GM12865 (cell line): Measurements from ENCODE around the gene SH2B3.

Experiments
- DNase-seq: peaks from one replicate; pipeline ENCODE4 v3.0.0; 2010; ENCODE audit warnings: low read depth
- H3K4me3 ChIP-seq: 2 replicates; pipeline ENCODE4 v1.5.1; 2011; ENCODE audit warnings: mild to moderate bottlenecking, low read depth, low read length, control low read depth
- CTCF ChIP-seq: IDR thresholded peaks from 2 replicates; pipeline ENCODE4 v1.5.1; 2011; ENCODE audit warnings: low read length, control low read depth, low read depth, inconsistent platforms; ENCODE audit not compliant: insufficient read depth; ENCODE audit errors: missing control alignments

Gene SH2B3

DNA sequence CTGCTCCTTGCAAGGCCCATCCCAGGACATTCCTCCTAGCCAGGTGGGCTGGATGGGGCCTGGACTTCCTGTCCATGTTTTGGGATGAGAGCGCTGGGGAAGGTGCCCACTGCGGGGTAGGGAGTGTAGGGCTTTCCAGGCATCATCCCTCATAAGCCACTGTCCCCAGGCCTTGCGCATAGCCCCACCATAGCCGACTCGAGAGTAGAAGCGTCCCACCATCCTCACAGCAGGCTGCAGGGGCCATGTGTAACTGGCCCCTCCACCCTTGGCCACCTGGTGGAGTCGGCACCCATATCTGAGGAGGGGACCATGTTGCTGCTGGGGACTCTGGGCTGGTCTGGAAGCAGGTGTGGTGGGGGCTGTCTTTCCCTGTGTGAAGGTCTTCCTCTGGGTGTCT, 30.5 kb downstream of the SH2B3 start:
- no peak for TF ChIP-seq CTCF
- no peak overlapping the region for H3K4me3 ChIP-seq
- DNase-seq, result no peak

- no peak overlapping the region for H3K4me3 ChIP-seq
- no peak for DNase-seq
- no peak for TF ChIP-seq CTCF
These were observed 31.1 kb downstream of the SH2B3 start for GRCh38 chr12:111436811-111437210.

- no peak for TF ChIP-seq CTCF
- no peak for DNase-seq
- H3K4me3 ChIP-seq, result no peak overlapping the region
These were observed 32.2 kb downstream of the SH2B3 start for GRCh38 chr12:111437816-111438454.

DNA sequence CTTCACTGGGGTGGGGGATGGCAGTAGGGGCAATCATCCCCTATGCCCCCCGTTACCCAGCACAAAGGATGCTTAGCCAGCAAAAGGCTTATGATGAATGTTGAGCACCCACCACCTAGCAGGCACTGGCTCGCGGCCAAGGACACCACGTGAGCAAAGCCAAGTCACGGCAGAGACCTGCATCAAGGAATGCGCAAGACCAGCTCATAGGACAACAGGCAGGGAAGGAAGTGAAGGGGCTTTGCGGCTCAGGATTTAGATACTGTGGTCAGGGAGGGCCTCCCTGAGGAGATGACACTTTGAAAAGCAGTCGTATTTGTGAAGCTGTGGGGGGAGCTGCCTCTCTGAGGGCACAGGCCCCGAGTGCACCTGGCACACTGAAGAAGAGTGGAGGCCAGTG, 32.8 kb downstream of the SH2B3 start:
- H3K4me3 ChIP-seq, result no peak overlapping the region
- DNase-seq, result peak; percentile 57
- TF ChIP-seq CTCF, result no peak

- TF ChIP-seq CTCF, result no peak
- no peak overlapping the region for H3K4me3 ChIP-seq
- DNase-seq, result no peak
These were observed 34.0 kb downstream of the SH2B3 start for GRCh38 chr12:111439657-111440151.

DNA sequence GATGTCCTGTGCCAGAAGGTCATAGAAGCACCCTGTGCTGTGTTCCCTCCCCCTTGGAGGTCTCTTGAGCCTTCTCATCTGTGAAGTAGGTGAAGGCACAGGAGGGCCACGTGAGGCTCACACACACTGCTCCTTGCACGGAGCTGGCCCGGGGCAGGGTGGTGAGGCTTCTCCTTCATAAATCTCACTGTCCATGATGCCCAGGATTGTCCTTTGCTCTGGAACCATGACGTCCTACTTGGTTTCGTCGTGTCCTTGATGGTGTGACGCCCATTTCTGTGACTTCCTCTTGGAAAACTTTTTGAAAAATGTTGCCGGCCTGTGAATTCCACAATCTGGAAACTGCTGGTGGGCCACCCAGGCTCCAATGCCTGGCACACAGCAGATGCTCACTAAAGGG, 34.4 kb downstream of the SH2B3 start:
- DNase-seq, result no peak
- no peak for TF ChIP-seq CTCF

DNA sequence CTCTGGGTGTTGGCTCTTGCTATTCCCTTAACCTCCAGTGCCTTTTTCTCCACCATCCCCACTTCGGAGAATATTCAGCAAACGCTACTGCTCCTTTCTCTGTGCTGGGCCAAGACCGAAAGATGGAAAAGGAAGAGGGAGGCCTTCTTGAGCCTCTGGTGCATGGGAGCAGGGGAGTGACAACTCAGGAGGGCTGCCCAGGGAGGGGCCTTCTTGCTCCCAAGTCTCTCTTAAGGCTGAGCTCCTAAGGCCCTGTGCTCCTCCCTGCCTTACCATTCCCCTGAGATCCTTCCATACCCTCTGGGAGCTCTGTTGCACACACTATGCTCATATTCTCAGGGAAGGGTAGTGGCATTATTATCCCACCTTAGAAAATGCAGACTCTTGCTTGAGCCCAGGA, 34.9 kb downstream of the SH2B3 start:
- H3K4me3 ChIP-seq, result no peak overlapping the region
- no peak for TF ChIP-seq CTCF
- DNase-seq, result no peak

More for the DNA sequence above, 34.4 kb downstream of the SH2B3 start:
- no peak overlapping the region for H3K4me3 ChIP-seq
